OCI-M2 (cell line): ENCODE data around the gene FOXL3.

Experiments
- DNase-seq: peaks from one replicate; lab custom pipeline; 2025; ENCODE audit not compliant: unreplicated experiment; lab: John Stamatoyannopoulos, UW

The FOXL3 gene

DNA sequence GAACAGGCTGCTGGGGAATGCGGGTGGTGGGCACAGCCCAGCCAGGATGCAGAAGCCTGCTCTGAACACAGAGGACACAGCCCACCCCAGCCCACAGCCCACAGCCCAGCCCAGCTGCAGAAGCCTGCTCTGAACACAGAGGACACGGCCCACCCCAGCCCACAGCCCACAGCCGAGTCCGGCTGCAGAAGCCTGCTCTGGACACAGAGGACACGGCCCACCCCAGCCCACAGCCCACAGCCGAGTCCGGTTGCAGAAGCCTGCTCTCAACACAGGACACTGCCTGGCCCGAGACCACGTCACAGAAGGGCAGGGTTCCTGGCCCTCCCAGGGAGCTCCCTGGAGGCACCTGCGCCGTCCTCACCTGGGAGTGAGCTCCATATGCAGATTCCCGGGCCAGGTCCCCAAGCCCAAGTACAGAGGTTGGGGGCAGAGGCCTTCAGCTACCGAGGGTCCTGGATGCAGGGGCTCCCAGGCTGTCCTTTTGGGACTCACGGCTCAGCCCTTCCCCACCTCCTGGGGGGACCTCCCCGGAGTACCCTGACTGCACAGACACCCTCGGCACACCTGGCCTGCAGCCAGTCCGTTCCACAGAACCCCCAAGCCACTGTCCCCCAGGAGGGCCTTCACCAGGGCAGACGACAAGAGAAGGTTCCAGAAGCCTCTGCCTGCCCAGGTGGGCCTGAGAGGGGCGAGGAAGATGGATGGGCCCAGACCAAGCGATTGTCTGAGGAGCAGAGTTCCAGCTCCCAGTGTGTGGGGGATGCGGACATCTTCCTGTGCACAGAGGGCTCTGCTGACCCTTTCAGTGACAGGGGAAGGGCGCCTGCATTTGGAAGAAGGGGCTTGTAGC is 23.7 kb upstream of the FOXL3 start:
- DNase-seq = no peak

DNA sequence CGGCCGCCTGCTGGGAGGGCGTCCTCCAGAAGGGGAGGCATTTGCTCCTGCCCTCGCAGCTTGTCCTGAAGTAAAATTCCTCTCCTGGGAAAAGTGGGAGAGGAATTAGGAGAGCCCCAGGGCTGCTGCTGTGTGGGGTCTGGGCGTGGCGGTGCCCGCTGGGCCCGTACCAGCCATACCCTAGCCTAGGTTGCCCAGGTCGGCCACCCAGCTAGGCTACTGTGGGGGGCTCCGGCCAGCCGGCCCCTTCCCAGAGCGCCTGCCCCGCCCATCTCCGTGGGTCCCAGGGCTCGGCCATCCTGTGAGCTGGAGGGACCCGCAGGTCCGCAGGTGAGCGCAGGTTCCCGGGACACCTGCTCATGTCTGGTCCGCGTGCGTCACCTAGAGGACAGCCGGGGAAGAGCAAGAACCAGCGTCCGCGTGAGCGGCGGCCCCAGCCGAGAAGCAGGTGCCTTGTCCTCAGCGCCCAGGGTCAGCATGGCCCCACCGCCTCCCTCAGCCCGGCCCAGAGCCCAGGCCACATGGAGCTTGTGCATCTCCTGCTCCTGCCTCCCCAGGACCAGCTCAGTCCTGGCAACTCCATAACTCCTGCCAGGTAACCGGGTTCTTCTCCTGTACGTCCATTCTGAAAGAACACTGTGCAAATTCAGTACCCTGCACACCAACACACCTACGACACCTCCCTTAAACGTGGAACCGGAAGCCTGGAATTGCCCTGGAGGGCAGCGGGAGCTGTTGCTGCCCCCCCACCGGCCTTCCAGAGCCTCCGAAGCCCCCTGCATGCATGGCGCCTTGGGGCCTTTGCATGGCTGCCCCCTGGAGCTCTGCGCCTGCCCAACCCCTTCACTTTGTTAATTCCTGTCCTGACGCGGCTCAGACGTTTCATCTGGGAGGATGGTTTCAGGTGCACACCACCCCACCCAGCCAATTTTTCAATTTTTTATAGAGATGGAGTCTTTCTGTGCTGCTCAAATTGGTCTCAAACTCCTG is 22.8 kb upstream of the FOXL3 start:
- no peak for DNase-seq

DNA sequence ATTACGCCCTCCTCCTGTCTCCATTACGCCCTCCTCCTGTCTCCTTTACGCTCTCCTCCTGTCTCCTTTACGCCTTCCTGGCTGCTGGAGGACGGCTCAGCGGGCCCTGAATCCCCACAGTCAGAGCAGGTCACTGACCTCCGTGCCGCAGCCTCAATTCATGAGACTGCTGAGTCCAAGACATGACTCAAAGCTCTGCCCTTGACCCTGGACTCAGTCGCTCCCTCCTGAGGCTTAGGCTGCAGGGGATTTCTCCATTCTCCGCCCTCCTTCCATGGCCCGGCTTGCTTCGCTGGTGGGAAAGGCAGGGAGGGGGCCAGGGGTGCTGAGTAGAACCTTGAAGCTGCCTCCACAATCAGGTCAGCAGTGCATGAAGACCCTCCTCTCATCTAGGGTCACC is 21.0 kb upstream of the FOXL3 start:
- DNase-seq = no peak

DNA sequence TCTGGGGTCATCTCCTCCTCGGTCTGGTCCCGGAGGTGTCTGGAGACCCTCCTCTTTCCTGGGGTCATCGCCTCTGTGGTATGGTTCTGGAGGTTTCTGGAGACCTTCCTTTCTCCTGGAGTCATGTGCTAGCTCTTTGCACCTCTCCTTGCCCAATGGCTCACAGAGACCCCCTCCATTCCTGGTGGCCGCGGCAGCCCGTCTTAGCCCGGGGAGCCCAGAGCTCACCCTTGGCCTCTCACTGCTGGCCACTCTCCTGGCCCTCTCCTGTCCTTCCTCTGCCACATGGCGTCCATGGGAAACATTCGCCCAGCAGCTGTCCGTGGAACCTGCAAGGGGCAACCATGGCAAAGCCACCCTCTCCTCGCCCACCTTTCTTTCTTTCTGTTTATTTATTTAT is 20.2 kb upstream of the FOXL3 start:
- DNase-seq = no peak

DNA sequence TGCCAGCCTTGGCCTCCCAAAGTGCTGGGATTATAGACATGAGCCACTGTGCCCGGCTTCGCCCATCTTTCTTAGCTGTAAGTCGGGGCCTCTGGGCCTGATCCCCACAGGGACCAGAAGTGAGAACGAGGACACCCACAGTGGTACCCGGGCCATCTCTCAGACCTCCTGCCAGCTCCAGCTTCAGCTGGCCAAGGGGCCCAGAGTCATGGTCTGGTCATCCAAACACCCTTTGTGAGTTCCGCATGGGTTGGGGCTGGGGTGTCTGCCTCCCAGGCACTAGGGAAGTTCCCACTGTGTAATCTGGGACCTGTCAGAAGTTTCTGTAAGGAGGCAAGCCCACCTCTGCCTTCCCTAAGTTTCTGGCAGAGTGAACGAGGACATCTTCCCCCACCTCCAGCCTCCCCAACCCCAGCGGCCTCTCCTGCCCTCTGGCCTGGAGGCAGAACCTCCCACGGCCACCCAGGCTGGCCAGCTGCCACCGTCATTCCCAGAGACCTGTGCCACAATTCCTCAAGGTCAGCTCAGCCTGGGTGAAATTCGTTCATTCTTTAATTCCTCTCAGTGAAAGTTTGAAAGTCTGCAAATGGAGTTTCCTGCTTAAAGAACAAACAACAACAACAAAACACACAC is 19.5 kb upstream of the FOXL3 start:
- no peak for DNase-seq

DNA sequence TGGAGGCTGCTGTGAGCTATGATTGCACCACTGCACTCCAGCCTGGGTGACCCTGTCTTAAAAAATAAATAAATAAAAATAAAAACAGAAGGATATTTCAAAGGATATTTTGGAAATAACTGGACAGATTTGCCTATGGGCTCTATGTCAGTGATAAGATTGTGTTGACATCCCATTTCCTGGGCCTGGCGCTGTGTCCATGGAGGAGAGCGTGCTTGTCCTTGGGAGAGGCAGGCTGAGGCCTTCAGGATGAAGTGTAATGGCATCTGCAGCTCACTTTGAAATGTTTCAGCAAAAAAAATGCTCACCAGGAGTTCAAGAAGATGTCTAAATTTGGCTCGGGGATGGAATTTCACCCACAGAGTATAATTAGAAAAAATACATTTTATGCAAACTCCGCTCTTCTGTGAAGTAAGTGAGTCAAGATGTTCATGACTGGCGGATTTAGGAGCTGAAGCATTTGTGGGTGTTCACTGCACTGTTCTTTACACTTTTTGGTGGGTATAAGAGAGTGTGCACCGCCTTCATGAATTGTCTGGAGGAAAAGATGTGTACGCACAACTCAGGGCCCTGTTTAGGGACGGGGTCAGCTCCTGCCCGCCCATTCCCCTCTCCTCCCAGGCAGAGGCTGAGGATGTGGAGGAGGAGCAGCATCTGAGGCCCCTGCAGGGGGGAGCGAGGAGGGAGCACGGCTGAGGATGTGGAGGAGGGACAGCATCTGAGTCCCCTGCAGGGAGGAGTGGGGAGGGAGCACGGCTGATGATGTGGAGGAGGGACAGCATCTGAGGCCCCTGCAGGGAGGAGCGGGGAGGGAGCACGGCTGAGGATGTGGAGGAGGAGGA is 18.5 kb upstream of the FOXL3 start:
- no peak for DNase-seq

DNA sequence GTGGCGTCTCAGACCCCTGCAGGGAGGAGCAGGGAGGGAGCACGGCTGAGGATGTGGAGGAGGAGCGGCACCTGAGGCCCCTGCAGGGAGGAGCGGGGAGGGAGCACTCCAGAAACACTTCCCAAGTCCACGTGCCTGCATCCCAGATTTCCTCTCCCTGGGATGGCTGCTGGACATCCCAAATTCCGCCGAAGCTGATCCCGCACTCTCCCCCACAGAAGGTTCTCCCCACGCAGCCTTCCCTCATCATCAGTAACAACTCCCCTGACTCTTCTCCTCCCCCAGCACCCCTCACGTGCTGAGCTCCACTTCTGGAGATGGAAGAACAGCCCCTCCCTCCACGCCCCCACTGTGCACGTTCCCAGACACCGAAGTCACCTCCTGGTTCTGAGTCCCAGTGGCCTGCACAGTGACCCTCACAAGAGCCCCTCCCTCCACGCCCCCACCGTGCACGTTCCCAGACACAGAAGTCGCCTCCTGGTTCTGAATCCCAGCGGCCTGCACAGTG is 17.8 kb upstream of the FOXL3 start:
- no peak for DNase-seq

DNA sequence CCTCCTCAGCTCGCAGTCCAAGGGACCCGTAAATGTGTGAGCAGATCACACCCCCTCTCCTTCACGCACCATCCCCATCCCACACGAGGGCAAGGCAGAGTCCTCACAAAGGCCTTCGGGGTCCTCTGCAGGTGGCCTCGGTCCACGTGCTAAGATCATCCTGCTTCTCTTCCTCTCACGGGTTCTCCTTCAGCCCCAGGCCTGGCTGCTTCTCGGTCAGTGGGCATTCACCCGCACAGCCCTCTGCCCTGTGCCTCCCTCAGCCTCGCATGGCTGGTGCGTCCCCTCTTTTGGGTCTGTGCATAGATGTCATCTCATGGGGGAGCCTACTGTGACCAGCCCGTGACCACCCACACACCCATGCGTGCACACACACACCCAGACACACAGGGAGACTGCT is 17.3 kb upstream of the FOXL3 start:
- DNase-seq = no peak

DNA sequence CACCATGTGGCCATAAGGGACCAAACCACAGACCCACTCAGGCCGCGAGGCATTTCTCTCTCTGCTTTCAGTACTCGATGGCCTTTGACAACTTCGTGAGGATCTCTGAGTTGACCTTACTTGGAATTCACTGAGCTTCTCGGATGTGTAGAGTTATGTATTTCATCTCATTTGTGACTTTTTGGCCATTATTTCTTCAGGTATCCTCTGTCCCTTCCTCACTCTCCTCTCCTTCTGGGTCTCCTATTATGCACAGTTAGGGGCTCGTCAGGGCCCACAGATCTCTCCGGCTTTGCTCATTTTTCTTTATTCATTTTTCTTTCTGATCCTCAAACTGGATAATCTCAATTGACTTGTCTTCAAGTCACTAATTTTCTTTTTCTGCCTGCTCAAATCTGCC is 16.6 kb upstream of the FOXL3 start:
- no peak for DNase-seq

DNA sequence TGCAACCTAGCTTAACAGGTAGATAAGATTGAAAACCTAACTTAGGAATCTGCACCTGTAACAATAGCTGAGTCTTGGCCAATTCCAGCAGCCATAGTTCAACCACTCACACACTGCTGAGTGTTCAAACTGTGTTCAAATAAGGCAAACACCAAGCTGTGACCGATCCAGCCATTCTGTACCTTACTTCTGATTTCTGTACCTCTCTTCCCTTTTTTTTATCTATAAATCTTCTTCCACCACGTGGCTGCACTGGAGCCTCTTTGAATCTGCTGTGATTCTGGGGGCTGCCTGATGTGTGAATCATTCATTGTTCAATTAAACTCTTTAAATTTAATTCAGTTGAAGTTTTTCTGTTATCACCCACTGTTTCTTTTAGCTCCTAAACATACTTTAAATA is 15.7 kb upstream of the FOXL3 start:
- no peak for DNase-seq

DNA sequence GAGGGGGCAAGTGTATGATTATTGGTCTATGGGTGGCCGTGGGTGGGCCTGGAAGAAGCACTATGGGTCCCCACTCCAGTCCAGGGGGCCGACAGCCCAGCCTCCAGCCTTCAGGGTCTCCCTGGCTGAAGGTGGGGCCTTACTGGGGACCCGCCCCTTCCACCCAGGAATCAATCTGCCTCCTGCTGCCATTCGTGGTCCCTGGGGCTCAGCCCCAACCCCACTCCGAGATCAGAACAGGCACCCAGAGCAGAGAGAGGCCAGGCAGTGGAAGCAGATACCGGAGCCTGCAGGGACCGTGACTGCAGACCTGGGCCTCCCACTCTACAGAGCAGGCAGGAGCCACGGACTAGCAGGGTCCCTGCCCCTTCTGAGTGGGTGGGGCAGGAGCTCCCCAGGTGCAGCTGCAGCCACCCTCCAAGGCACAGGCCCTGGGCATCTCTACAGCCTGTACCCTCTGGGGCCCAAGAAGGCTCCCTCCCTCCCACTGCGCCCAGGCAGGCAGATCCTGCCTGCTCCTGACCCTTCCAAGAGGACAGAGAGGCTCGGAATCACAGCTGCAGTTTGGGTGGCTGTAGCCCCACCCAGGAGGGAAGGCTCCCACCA is 13.6 kb upstream of the FOXL3 start:
- no peak for DNase-seq

DNA sequence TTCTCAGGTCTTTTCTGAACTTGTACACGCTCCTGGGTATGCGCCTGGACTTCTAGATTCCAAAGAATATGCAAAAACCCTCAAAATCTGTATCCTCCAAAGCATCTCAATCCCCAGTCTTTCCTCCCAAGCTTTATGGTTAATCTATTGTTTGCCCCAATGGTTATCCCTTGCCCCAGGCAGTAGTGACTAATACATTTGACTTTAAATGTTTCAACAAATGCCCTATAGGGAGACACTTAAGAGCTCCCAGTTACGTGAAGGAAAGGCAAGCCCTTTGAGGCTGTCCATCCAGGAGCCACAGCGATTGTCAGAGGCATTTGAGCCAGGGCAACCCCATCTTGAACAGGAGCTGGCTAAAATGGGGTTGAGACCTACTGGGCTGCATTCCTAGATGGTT is 12.7 kb upstream of the FOXL3 start:
- DNase-seq = no peak

DNA sequence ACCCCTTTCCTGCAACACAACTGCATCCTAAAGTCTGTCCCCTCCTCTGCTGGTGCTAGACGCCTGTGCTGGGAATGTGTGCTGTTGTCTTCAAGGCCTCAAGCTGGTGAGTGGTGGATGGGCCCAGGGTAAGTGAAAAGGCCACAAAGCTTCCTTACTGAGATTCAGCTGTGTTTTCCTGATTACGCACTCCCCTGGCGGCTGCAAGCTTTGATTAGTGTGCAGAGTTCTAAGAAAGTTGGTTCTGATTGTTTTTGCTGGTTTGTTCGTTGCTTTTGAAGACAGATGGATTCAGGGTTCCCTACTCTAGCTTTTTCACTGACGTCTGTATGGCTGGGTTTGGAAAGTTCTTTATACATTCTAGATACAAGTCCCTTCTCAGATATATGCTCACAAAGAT is 11.9 kb upstream of the FOXL3 start:
- DNase-seq = no peak

DNA sequence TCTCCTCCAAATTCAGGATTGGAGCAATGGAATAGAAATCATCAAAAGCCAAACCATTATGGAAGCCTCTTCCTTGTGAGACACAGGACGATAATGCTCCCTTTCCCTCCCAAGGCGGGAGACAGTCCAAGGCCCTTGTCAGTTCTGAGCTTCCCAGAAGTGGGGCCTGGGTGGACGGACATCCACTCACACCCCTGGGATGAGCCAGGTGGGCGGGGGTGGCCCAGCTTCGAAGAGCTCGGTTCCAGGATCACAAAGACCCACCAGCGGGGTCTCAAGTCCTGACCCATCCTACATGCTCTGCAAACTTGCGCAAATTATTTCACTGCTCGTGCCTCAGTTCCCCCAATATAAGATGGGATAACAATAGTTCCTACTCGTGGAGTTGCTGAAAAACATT is 10.1 kb upstream of the FOXL3 start:
- no peak for DNase-seq

DNA sequence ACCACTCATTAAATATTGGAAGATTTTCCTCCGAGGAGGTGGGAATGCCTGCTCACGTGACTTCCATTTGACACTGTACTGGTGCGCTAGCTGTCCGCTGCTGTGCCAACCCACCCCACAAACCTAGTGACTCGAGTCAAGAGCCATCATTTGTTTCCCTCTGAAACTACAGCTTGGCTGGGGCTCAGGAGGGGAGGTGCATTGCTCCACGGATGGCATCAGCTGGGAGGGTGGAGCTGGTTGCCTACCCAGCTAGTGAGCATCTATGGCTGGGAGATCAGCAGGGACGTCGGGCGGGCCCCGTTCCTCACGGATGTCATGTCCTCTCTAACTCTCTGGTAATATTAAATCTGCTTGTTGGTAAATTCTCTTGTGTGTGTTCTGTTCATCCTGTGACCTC is 9.5 kb upstream of the FOXL3 start:
- DNase-seq = no peak

DNA sequence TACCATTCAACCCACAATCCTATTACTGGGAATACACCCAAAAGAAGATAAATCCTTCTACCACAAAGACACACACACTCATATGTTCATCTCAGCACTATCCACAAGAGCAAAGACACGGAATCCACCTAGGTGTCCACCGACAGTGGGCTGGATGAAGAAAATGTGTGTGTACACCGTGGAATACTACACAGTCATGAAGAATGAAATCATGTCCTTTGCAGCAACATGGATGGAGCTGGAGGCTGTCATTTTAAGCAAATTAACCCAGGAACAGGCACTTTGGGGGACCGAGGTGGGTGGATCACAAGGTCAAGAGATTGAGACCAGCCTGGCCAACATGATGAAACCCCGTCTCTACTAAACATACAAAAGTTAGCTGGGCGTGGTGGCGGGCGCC is 8.3 kb upstream of the FOXL3 start:
- DNase-seq = no peak

DNA sequence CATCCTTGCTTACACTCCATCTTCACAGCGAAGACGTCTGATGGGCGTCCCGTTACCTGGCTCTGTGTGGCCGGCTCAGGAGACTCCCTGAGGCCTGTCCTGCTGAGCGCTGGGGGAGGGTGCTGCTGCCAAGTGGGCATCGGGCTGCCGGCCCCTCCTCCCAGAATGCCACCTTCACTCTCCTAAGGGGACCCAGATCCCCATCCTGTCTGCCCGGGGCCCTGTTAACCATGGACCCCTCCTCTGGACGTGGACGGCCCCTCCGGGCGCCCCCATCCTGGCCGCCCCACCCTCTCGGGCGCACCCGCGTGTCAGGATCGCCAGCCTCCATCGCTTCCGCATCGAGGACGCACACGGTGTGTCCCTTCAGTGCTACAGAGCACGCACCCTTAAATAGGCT is 7.3 kb upstream of the FOXL3 start:
- DNase-seq = no peak

DNA sequence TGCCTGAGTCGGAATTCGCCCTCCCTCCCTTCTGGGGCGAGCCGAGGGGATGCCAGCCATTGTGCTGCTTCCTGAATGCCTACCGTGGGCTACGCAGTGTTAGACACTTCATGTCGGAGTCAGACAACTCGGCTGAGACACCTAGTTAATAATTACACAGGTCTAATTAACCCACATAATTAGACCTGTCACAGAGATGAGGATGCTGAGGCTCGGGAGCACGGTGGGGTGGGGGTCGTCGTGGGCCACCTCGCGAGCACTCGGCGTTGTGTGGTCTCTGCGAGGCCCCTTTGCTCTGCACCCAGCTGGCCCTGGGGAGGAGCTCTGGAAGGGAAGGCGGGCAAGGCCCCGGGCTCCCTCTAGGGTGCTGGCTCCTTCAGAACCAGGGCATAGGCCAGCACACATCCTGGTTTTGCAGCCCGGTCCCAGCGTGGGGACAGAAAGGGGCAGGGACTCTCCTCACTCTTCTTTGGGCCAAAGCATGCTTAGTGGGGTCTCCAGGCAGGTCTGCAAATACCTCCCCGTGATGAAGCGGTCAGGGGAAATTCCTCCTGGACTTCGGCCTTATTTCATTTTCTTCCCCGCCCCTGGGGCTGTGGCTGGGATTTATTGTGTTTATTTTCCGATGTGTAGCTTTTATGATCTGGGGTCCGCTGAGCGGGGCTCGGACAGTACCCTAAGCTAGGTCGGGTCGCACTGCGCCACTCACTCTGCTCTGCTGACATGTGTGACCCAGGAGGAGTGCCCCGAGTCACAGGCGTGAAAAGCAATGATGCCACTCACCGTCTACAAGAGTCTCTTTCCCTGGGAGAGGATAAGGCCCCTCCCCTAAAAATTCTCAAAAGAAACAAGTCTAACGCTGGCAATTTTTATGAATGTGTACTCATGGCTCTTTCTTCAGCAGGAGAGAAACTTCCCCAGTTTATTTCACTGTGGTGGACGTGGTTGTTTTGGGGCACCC is 4.9 kb upstream of the FOXL3 start:
- no peak for DNase-seq

DNA sequence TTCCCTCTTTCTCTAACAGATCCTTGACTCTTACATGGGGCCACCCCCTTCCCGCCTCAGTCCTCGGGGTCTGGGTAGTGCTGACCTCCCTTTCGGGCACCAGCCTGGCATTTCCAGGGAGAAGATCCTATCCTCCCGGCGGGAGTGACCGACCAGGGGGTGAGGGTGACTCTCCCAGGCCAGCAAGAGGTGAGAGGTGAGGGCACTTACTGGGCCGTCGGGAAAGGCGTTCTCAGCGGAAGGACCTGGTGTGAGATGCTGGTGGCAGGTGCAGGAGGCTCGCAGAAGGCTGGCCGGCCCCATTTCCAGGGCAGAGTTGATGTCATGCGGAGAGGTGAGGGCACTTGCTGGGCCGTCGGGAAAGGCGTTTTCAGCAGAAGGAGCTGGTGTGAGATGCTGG is 4.2 kb upstream of the FOXL3 start:
- DNase-seq = no peak
